H7 (cell line): ENCODE results near the gene CNKSR2. TPM values are rescaled to one million over a fixed set of nuclear protein-coding genes. Genes with fewer than 3 reads are reported as not detected.

Experiments
- DNase-seq: peaks from one replicate; pipeline ENCODE4 v3.0.0; 2012
- H3K27me3 ChIP-seq: 2 replicates; pipeline ENCODE4 v1.6.0; 2011; ENCODE audit warnings: mild to moderate bottlenecking, low read length; ENCODE audit not compliant: control insufficient read depth, insufficient read depth
- H3K36me3 ChIP-seq: replicated peaks from 2 replicates; pipeline ENCODE4 v1.5.1; 2011; ENCODE audit warnings: low read length; ENCODE audit not compliant: control insufficient read depth, insufficient read depth
- H3K4me3 ChIP-seq: 2 replicates; pipeline ENCODE4 v1.5.1; 2011; ENCODE audit warnings: low read depth, mild to moderate bottlenecking, control low read depth, low read length, moderate library complexity; ENCODE audit not compliant: insufficient read depth
- total RNA-seq: library from RNA; depleted of rRNA; stranded (reverse); fragments of >200 nt; shearing (Covaris generic); gene quantifications from 2 replicates; pipeline ENCODE4 v1.2.3, GENCODE V29; 2014

Gene CNKSR2
- total RNA-seq, 1 experiment from 2014 or later: 6.3 TPM

GRCh38 chrX:21700275-21700674, 326.1 kb downstream of the CNKSR2 start:
- no peak overlapping the region for H3K4me3 ChIP-seq
- H3K36me3 ChIP-seq: no peaks in the 10 kb centered on the region
- no peak for DNase-seq
- H3K27me3 ChIP-seq: no peaks in the 10 kb centered on the region

- Histone ChIP-seq H3K36me3 (no peaks in the 10 kb centered on the region), H3K4me3 (no peak overlapping the region), H3K27me3 (no peaks in the 10 kb centered on the region)
- no peak for DNase-seq
These were observed 326.7 kb downstream of the CNKSR2 start for GRCh38 chrX:21700967-21701366.

GRCh38 chrX:21702725-21703124, 328.5 kb downstream of the CNKSR2 start:
- DNase-seq: no peak
- Histone ChIP-seq H3K27me3 (no peaks in the 10 kb centered on the region), H3K36me3 (no peaks in the 10 kb centered on the region), H3K4me3 (no peak overlapping the region)
